Stimulated activated memory B cell treated with anti-CD40 and anti-IgM and Interleukin-4, amounts not matched to agents 10 μg/mL and 1 μg/mL and 100 μg/mL, for 72 hours (primary cell): ENCODE measurements around the gene ARMC9.
"Not testable (repeated sequence)": the region's sequence is repeated elsewhere in the genome, so short reads cannot be mapped to it uniquely, and the experiment has no call there.

Experiments used
- ATAC-seq: fragments of 150-1000 bp; cut with Tn5 transposase; 2 replicates; pipeline ENCODE4 v1.10.0; 2021
- H3K27ac Mint-ChIP-seq: one replicate; pipeline ENCODE4 v1.8.0; 2022; ENCODE audit warnings: mild to moderate bottlenecking, mixed read lengths
- H3K27me3 Mint-ChIP-seq: one replicate; pipeline ENCODE4 v1.8.0; 2022; ENCODE audit warnings: mixed read lengths
- H3K36me3 Mint-ChIP-seq: one replicate; pipeline ENCODE4 v1.8.0; 2022; ENCODE audit warnings: mixed read lengths
- H3K4me1 Mint-ChIP-seq: one replicate; pipeline ENCODE4 v1.8.0; 2022; ENCODE audit warnings: mixed read lengths
- H3K4me3 Mint-ChIP-seq: one replicate; pipeline ENCODE4 v1.8.0; 2022; ENCODE audit warnings: mild to moderate bottlenecking, moderate library complexity, mixed read lengths
- H3K9me3 Mint-ChIP-seq: one replicate; pipeline ENCODE4 v1.8.0; 2022; ENCODE audit warnings: mixed read lengths

Gene ARMC9

DNA sequence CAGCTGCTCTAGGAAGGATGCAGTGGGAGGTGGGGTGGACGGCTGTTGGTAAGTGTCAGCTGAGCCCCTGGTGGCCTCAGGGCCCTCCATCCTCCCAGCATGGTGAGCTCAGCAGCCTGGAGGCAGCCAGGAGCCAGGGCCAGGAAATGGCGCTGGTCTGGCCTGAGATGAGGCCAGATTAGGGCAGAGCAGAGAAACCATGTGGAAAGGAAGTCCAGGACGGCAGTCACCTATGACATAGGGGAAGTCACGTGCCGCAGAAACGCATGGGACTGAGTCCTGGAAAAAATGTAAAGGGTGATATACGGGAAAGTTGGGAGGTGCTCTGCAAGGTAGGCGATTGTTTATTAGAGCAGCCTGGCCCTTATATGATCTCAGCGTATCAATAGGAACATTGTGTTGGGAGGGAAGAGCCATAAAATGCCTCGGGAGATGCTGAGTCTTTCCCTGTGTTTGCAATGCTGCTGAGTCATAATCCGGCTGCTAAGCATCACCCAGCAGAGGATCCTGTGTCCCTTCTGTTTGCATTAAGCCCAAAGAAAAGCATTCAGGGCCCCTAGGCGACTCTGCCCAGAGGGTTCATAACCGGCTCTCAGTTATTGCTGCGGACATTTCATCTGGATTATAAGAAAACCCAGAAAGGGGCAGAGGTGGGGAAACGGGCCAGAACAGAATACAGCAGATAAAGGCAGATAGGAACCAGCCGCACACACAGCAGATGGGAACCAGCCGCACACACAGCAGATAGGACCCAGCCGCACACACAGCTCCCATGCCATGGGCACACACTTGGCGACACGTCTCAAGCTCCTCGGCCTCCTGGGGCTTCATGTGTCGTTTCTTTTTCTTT, 166.8 kb downstream of the ARMC9 start:
- Mint-ChIP-seq H3K4me1 (peaks cover 36% of the 10 kb centered on the region), H3K27ac (no peak overlapping the region)

DNA sequence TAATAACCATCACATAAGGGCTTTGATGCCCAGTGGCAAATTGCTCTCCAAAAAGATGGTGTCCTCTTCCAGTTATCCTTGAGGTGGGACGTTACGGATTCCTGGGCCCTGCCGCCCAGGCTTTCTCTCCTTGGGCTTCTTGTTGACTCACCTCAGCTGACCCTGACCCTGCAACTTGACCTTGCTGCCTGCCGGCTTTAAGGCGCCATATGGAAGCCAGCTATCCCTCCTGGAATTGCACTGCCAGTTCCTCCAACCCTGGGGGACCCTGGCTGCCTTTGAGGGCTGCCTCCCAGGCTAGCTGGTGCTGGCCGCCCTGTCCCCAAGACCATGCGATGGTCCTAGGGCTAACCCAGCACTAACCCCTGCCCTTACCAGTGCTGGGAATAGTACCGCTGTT, 168.7 kb downstream of the ARMC9 start:
- no peak for ATAC-seq
- Mint-ChIP-seq H3K36me3 (peaks cover 12% of the 10 kb centered on the region), H3K4me3 (no peak overlapping the region), H3K4me1 (peaks cover 21% of the 10 kb centered on the region), H3K27me3 (no peaks in the 10 kb centered on the region), H3K27ac (no peak overlapping the region), H3K9me3 (no peaks in the 10 kb centered on the region)

More for the DNA sequence above, 166.8 kb downstream of the ARMC9 start:
- no peak for ATAC-seq
- Mint-ChIP-seq H3K36me3 (peaks cover 18% of the 10 kb centered on the region), H3K27me3 (no peaks in the 10 kb centered on the region), H3K9me3 (no peaks in the 10 kb centered on the region), H3K4me3 (no peak overlapping the region)

DNA sequence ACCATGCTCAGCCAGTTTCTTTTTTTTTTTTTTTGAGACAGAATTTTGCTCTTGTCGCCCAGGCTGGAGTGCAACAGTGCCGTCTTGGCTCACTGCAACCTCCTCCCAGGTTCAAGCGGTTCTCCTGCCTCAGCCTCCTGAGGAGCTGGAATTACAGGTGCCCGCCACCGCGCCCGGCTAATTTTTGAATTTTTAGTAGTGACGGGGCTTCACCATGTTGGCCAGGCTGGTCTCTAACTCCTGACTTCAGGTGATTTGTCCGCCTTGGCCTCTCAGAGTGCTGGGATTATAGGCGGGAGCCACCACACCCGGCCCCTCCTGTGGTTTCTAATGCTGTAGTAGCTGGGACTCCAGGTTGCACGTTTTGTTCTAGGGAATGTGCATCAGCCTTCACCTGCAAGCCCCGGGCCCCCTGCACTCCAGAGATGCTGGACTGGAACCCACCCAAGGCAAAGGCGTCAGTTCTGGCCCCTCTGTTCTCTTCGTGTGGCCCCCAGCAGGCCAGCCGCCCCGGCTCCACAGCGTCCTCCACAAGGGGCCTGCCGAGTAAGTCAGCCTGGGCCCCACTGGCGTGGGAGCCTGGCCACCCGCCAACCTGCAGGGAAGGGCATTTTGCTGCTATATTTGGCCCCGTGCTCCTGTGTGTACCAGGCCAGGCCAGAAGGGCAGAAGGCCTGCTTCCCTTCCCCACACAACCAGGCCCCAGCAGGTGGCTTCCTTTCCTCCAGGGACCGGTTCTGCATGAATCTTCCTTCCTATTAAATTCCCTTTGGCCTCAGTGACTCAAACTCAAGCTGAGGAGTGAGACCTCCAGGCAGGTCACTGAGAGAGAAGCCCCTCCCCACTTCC, 171.4 kb downstream of the ARMC9 start:
- Mint-ChIP-seq H3K4me3 (no peak overlapping the region), H3K4me1 (peaks cover 4% of the 10 kb centered on the region), H3K9me3 (no peaks in the 10 kb centered on the region), H3K36me3 (peaks cover 4% of the 10 kb centered on the region), H3K27me3 (no peaks in the 10 kb centered on the region), H3K27ac (no peak overlapping the region)
- no peak for ATAC-seq

- Mint-ChIP-seq H3K36me3 (no peaks in the 10 kb centered on the region), H3K27ac (no peak overlapping the region)
Measured at GRCh38 chr2:231370429-231370748, 172.0 kb downstream of the ARMC9 start.

DNA sequence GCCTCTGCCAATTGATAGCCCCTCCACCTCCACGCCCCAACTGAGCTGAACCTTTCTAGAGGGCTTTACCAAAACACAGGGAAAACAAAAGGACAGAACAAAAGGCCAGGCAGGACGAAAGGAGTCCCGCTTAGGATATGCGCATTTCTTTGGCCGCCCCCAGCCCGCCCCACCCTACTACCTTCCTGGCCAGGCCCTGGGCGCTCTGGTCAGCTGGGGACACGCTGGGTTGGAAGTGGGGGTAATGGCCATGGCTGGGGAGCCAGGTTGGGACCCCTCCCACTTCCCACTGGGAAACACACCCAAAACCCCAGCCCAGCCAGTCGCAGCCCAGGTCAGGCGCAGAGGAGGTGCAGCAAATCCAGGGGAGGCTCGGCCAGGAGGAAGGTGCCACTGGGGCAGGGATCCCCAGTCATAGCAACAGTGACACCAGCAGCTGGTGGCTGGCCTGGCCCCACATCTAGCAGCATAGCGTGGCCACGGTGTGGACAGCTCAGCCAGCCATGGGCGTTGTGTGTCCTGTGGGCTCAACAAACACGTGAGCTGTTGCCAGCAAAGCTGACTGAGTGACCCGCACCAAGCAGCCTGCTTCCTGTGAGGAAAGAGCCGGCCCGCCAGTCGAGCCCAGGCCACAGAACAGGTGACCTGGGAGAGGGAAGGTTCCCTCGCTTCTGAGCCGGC, 172.5 kb downstream of the ARMC9 start:
- Mint-ChIP-seq H3K36me3 (no peaks in the 10 kb centered on the region), H3K27me3 (no peaks in the 10 kb centered on the region), H3K4me3 (no peak overlapping the region), H3K9me3 (no peaks in the 10 kb centered on the region), H3K4me1 (no peaks in the 10 kb centered on the region), H3K27ac (no peak overlapping the region)
- ATAC-seq: no peak

More at GRCh38 chr2:231370429-231370748, 172.0 kb downstream of the ARMC9 start:
- no peaks in the 10 kb centered on the region for H3K4me1 Mint-ChIP-seq
- H3K4me3 Mint-ChIP-seq: no peak overlapping the region
- no peaks in the 10 kb centered on the region for H3K9me3 Mint-ChIP-seq
- ATAC-seq: peak; percentile 10
- no peaks in the 10 kb centered on the region for H3K27me3 Mint-ChIP-seq

DNA sequence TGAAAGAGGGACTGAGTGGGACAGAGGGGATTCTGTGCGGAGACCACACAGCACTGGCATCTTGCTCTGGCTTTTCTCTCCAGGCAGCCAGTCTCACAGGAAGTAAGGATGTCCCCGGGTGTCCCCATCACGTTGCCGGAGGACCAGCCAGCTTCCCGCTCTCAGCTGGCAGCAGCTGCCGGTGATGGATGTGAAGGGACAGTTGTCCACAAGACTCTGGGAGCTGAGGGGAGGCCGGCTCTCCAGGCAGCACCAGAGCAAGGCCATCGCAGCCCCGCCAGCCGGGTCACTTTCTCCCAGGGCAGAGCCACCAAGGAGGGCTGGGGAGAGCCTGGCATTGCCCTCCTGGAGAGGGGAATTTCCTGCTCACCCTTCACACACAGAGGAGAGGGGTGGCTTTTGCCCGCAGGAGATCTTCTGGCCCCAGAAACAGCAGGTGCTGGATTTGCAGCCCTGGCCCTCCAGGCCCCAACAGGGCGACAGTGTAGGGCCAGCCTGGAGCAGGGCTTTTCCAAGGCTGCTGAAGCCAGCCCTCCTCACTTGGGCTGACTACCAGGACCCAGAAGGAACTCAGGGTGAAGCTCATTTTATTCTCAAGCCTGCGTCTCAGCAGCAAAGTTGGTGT, 173.1 kb downstream of the ARMC9 start:
- no peak for ATAC-seq
- Mint-ChIP-seq H3K4me3 (no peak overlapping the region), H3K27ac (no peak overlapping the region), H3K36me3 (no peaks in the 10 kb centered on the region), H3K4me1 (no peaks in the 10 kb centered on the region), H3K27me3 (no peaks in the 10 kb centered on the region), H3K9me3 (no peaks in the 10 kb centered on the region)

DNA sequence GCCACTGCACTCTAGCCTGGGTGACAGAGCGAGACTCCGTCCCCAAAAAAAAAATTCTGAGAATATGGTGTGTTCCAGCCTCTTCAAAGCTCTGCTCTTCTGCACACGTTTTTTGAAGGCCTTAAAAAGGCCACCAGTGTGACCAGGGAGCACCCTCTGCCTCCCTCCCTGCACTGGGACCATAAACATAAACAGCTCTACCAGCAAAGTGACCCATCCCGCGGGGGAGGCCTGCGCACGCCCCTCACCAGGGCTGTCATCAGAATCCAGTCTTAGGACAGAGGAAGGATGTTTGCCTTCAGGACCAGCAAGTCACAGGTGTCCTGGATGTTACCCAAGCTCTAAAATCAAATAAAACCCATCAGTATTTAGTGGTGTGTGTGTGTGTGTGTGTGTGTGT, 173.9 kb downstream of the ARMC9 start:
- Mint-ChIP-seq H3K4me3 (no peak overlapping the region), H3K9me3 (no peaks in the 10 kb centered on the region), H3K27me3 (peaks cover 8% of the 10 kb centered on the region), H3K36me3 (no peaks in the 10 kb centered on the region), H3K27ac (no peak overlapping the region), H3K4me1 (no peaks in the 10 kb centered on the region)
- no peak for ATAC-seq

- Mint-ChIP-seq H3K4me1 (no peaks in the 10 kb centered on the region), H3K27ac (no peak overlapping the region), H3K4me3 (no peak overlapping the region), H3K9me3 (no peaks in the 10 kb centered on the region), H3K27me3 (peaks cover 9% of the 10 kb centered on the region), H3K36me3 (no peaks in the 10 kb centered on the region)
- no peak for ATAC-seq
Measured at GRCh38 chr2:231373184-231373583, 174.8 kb downstream of the ARMC9 start.

GRCh38 chr2:231373786-231374349, 175.4 kb downstream of the ARMC9 start:
- ATAC-seq: no peak
- no peaks in the 10 kb centered on the region for H3K36me3 Mint-ChIP-seq
- H3K4me3 Mint-ChIP-seq: no peak overlapping the region
- H3K9me3 Mint-ChIP-seq: no peaks in the 10 kb centered on the region
- H3K27me3 Mint-ChIP-seq: peaks cover 9% of the 10 kb centered on the region
- H3K27ac Mint-ChIP-seq: no peak overlapping the region
- H3K4me1 Mint-ChIP-seq: no peaks in the 10 kb centered on the region

DNA sequence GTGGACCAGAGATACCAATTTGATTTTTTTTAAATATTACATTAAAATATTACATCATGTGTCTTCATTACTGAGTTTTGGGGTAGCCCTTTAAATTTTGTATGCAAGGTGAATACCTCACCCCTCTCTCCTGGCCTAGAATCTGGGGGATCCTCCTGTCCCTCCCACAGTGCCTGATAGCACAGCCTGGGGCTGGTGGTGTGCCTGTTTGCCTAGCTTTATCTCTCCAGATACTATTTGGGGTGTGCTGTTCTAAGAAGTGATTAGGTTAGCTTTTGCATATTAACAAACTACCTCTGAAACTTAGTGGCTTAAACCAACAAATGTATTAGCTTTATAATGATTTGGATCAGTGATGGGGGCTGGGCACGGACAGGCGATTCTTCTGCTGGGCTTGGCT, 176.3 kb downstream of the ARMC9 start:
- H3K9me3 Mint-ChIP-seq: no peaks in the 10 kb centered on the region
- peaks cover 9% of the 10 kb centered on the region for H3K27me3 Mint-ChIP-seq
- no peak for ATAC-seq
- H3K4me1 Mint-ChIP-seq: no peaks in the 10 kb centered on the region
- no peaks in the 10 kb centered on the region for H3K36me3 Mint-ChIP-seq
- no peak overlapping the region for H3K27ac Mint-ChIP-seq
- H3K4me3 Mint-ChIP-seq: no peak overlapping the region

GRCh38 chr2:231375994-231376615, 177.7 kb downstream of the ARMC9 start:
- H3K9me3 Mint-ChIP-seq, ATAC-seq, H3K27ac Mint-ChIP-seq, H3K4me3 Mint-ChIP-seq, H3K36me3 Mint-ChIP-seq, H3K4me1 Mint-ChIP-seq: not testable (repeated sequence)
- peaks cover 11% of the 10 kb centered on the region for H3K27me3 Mint-ChIP-seq

DNA sequence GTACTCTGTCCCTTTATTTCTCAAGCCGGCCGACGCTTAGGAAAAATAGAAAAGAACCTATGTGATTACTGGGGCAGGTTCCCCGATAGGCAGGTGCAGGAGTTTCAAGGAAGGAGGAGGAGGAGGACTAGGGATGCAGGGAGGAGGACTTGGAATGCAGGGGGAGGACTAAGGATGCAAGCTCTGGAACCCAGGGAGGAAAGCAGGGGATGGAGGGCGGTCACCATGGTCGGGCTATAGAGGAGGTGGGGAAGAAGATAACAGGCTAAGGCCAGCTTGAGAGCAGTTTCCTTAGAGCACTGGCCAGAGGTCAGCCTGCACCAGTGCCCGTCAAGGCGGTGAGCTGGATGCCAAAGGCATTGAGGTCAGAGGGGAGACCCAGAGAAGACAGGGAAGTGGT, 178.4 kb downstream of the ARMC9 start:
- Mint-ChIP-seq H3K27ac (no peak overlapping the region), H3K9me3 (no peaks in the 10 kb centered on the region), H3K4me1 (no peaks in the 10 kb centered on the region), H3K27me3 (peaks cover 19% of the 10 kb centered on the region), H3K36me3 (no peaks in the 10 kb centered on the region), H3K4me3 (no peak overlapping the region)
- ATAC-seq: no peak

- Mint-ChIP-seq H3K27me3 (peaks cover 19% of the 10 kb centered on the region), H3K27ac (no peak overlapping the region), H3K36me3 (no peaks in the 10 kb centered on the region), H3K9me3 (no peaks in the 10 kb centered on the region), H3K4me3 (no peak overlapping the region), H3K4me1 (no peaks in the 10 kb centered on the region)
- ATAC-seq: no peak
Measured at GRCh38 chr2:231378026-231378722, 179.7 kb downstream of the ARMC9 start.
